Measurements from ENCODE around the gene PLAA.

- TF ChIP-seq, protein P1, sequence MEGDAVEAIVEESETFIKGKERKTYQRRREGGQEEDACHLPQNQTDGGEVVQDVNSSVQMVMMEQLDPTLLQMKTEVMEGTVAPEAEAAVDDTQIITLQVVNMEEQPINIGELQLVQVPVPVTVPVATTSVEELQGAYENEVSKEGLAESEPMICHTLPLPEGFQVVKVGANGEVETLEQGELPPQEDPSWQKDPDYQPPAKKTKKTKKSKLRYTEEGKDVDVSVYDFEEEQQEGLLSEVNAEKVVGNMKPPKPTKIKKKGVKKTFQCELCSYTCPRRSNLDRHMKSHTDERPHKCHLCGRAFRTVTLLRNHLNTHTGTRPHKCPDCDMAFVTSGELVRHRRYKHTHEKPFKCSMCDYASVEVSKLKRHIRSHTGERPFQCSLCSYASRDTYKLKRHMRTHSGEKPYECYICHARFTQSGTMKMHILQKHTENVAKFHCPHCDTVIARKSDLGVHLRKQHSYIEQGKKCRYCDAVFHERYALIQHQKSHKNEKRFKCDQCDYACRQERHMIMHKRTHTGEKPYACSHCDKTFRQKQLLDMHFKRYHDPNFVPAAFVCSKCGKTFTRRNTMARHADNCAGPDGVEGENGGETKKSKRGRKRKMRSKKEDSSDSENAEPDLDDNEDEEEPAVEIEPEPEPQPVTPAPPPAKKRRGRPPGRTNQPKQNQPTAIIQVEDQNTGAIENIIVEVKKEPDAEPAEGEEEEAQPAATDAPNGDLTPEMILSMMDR (IDR thresholded peaks at IDR 0.05), result no peak
- no peak for TF ChIP-seq POLR2A (IDR thresholded peaks at IDR 0.05)
These were observed 3.5 kb upstream of the PLAA start for GRCh38 chr9:26950521-26950920.
